Measurements from ENCODE around the gene BUD13. TPM values are rescaled to one million over a fixed set of nuclear protein-coding genes. Genes with fewer than 3 reads are reported as not detected.
A peak's percentile ranks its signal among the peaks of the same experiment; 100 is the strongest.

BUD13 gene
- total and polyA plus RNA-seq, 2 experiments from 2014 or later, result 17.0 to 24.8 TPM

DNA sequence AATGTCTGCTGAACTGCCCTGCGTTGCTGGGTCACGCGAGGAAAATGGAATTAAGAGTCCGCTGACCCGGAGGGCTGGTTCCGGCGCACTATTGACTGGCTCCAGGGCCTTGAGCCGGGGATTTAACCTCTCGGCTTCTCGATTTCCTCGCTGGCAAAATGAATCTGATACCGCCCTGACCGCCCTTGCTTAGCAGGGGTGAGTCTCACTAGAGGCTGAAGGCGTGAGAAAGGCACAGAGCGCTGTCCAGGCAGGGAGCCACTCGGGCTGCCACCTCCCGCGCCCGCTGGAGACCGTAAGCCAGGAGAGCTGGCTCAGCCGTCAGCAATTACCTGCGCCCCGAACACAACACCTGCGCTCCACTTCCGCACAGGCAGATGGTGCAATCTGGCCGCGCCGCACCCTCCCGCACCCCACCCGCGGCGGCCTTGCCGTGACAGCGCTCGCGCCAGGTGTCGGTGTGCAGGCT lies 65.6 kb downstream of the BUD13 start:
- Mint-ChIP-seq H3K9me3 (no peaks in the 10 kb centered on the region), H3K4me3 (peak overlapping the region; percentile 20; the same call in 1 of the 3 replicates), H3K36me3 (ENCODE audit: low read depth) (no peaks in the 10 kb centered on the region; the same call in 2 of the 3 replicates), H3K27ac (no peak overlapping the region), H3K27me3 (ENCODE audit: insufficient read depth, low read depth, poor library complexity) (peaks cover 13% of the 10 kb centered on the region), H3K4me1 (peaks cover 32% of the 10 kb centered on the region)
- TF ChIP-seq STAT1 (IDR thresholded peaks at IDR 0.05; ENCODE audit: unreplicated experiment) (no peak), NANOG (IDR thresholded peaks at IDR 0.05; ENCODE audit: borderline replicate concordance) (no peak), EZH2 (IDR thresholded peaks at IDR 0.05; ENCODE audit: low read depth, unreplicated experiment) (no peak), EZH2phosphoT487 (IDR thresholded peaks at IDR 0.05; ENCODE audit: unreplicated experiment) (no peak), ZNF114 (CRISPR knock-in tag; IDR thresholded peaks at IDR 0.05) (no peak), POLR2AphosphoS5 (IDR thresholded peaks at IDR 0.05; ENCODE audit: low read depth) (no peak), CREB1 (CRISPR knock-in tag; IDR thresholded peaks at IDR 0.05; ENCODE audit: low read depth) (no peak), JUNB (IDR thresholded peaks at IDR 0.05; ENCODE audit: unreplicated experiment) (no peak), ZNF331 (CRISPR knock-in tag; IDR thresholded peaks at IDR 0.05; ENCODE audit: low read depth) (no peak), REST (IDR thresholded peaks at IDR 0.05; ENCODE audit: unreplicated experiment) (no peak), ZNF462 (CRISPR knock-in tag; IDR thresholded peaks at IDR 0.05) (no peak)
- TF ChIP-seq, protein P1, sequence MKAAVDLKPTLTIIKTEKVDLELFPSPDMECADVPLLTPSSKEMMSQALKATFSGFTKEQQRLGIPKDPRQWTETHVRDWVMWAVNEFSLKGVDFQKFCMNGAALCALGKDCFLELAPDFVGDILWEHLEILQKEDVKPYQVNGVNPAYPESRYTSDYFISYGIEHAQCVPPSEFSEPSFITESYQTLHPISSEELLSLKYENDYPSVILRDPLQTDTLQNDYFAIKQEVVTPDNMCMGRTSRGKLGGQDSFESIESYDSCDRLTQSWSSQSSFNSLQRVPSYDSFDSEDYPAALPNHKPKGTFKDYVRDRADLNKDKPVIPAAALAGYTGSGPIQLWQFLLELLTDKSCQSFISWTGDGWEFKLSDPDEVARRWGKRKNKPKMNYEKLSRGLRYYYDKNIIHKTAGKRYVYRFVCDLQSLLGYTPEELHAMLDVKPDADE (IDR thresholded peaks at IDR 0.05), result no peak
- TF ChIP-seq, protein P2, sequence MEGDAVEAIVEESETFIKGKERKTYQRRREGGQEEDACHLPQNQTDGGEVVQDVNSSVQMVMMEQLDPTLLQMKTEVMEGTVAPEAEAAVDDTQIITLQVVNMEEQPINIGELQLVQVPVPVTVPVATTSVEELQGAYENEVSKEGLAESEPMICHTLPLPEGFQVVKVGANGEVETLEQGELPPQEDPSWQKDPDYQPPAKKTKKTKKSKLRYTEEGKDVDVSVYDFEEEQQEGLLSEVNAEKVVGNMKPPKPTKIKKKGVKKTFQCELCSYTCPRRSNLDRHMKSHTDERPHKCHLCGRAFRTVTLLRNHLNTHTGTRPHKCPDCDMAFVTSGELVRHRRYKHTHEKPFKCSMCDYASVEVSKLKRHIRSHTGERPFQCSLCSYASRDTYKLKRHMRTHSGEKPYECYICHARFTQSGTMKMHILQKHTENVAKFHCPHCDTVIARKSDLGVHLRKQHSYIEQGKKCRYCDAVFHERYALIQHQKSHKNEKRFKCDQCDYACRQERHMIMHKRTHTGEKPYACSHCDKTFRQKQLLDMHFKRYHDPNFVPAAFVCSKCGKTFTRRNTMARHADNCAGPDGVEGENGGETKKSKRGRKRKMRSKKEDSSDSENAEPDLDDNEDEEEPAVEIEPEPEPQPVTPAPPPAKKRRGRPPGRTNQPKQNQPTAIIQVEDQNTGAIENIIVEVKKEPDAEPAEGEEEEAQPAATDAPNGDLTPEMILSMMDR (conservative IDR thresholded peaks at IDR 0.05; ENCODE audit: low read depth in 2 of 2), result no peak
- peaks cover 39% of the 10 kb centered on the region for H3K27me3 ChIP-seq (ENCODE audit: insufficient read depth)
- no peak overlapping the region for H3K27ac ChIP-seq (ENCODE audit: low read depth)
- H3K79me2 ChIP-seq (replicated peaks; ENCODE audit: insufficient read depth), result no peaks in the 10 kb centered on the region
- peak; percentile 62 for DNase-seq (ENCODE audit: low spot score)
- H3K4me1 ChIP-seq (ENCODE audit: insufficient read depth), result peaks cover 31% of the 10 kb centered on the region
- H3F3A ChIP-seq (replicated peaks; ENCODE audit: low read depth), result 0 out of 2 replicates have a peak, but pooled peaks cover 3% of the 10 kb centered on the region
- peak overlapping the region; percentile 72 for H3K4me2 ChIP-seq
- H3K4me3 ChIP-seq, result peak overlapping the region; percentile 46; the same call in 1 of the 2 replicates
- H3K36me3 ChIP-seq (ENCODE audit: insufficient read depth), result no peaks in the 10 kb centered on the region
- no peaks in the 10 kb centered on the region for H4K20me1 ChIP-seq (replicated peaks; ENCODE audit: insufficient read depth)
- 0 out of 2 replicates have a peak, but pooled peaks cover 3% of the 10 kb centered on the region for H3K9me2 ChIP-seq (ENCODE audit: insufficient read depth)
- ATAC-seq, result peak; percentile 28
- H2AFZ ChIP-seq, result peak overlapping the region; percentile 93; the same call in 1 of the 2 replicates
